GM12892 (cell line): ENCODE measurements around the gene KLHL24.

Source experiments
- POLR2A ChIP-seq: IDR thresholded peaks from 2 replicates; pipeline ENCODE4 v1.6.1; 2011; ENCODE audit warnings: low read depth, low read length, control low read depth
- POLR2AphosphoS5 ChIP-seq: IDR thresholded peaks from 2 replicates; pipeline ENCODE4 v1.6.1; 2011; ENCODE audit warnings: low read depth, low read length, control low read depth

- TF ChIP-seq POLR2A: no peak
- no peak for TF ChIP-seq POLR2AphosphoS5
Observed at GRCh38 chr3:183733553-183733952, 98.1 kb downstream of the KLHL24 start.
